ENCODE measurements around the gene EFCAB8.

DNA sequence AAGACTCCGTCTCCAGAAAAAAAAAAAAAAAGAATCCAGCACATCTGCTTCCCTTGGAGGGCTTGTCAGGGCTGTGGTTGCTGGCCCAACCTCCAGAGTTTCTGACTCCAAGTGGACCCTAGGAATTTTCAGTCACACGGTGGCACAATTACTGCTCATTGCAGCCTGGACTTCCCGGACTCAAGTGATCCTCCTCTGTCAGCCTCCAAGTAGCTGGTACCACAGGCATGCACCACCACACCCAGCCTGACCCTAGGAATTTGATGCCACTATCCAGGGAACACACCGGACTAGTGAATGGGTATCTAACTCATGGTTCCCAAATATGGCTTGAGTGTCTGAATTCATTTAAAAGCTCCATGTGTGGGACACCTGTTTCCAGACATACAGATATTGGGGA lies 48.8 kb upstream of the EFCAB8 start:
- no peak for TF ChIP-seq POLR2A (IDR thresholded peaks at IDR 0.05)
- TF ChIP-seq, protein P1, sequence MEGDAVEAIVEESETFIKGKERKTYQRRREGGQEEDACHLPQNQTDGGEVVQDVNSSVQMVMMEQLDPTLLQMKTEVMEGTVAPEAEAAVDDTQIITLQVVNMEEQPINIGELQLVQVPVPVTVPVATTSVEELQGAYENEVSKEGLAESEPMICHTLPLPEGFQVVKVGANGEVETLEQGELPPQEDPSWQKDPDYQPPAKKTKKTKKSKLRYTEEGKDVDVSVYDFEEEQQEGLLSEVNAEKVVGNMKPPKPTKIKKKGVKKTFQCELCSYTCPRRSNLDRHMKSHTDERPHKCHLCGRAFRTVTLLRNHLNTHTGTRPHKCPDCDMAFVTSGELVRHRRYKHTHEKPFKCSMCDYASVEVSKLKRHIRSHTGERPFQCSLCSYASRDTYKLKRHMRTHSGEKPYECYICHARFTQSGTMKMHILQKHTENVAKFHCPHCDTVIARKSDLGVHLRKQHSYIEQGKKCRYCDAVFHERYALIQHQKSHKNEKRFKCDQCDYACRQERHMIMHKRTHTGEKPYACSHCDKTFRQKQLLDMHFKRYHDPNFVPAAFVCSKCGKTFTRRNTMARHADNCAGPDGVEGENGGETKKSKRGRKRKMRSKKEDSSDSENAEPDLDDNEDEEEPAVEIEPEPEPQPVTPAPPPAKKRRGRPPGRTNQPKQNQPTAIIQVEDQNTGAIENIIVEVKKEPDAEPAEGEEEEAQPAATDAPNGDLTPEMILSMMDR (IDR thresholded peaks at IDR 0.05): no peak

Measured in body of pancreas (tissue), 4 donors.